GM03348 (cell line): ENCODE results near the gene ZNF790.
"Not testable (repeated sequence)": the region's sequence is repeated elsewhere in the genome, so short reads cannot be mapped to it uniquely, and the experiment has no call there.

ENCODE experiments used
- DNase-seq: peaks from one replicate; pipeline ENCODE4 v3.0.0; 2012; ENCODE audit warnings: low spot score

Gene ZNF790

GRCh38 chr19:36837906-36838783 lies at the start of gene ZNF790:
Gene ZNF790, minus strand, starts transcription at chr19:36838387. Its CDS starts 12,768 bp downstream, at chr19:36825619.
- DNase-seq = peak; percentile 91

DNA sequence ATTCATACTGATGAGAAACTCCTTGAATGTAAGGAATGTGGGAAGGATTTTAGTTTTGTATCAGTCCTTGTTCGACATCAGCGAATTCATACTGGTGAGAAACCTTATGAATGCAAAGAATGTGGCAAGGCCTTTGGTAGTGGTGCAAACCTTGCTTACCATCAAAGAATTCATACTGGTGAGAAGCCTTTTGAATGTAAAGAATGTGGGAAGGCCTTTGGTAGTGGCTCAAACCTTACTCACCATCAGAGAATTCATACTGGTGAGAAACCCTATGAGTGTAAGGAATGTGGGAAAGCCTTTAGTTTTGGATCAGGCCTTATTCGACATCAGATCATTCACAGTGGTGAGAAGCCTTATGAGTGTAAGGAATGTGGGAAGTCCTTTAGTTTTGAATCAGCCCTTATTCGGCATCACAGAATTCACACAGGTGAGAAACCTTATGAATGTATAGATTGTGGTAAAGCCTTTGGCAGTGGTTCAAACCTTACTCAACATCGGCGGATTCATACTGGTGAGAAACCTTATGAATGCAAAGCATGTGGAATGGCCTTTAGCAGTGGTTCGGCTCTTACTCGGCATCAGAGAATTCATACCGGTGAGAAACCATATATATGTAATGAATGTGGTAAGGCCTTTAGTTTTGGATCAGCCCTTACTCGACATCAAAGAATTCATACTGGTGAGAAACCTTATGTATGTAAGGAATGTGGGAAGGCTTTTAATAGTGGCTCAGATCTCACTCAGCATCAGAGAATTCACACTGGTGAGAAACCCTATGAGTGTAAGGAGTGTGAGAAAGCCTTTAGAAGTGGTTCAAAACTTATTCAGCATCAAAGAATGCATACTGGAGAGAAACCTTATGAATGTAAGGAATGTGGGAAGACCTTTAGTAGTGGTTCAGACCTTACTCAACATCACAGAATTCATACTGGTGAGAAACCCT lies 39.1 kb upstream of the ZNF790 start:
- DNase-seq = no peak

DNA sequence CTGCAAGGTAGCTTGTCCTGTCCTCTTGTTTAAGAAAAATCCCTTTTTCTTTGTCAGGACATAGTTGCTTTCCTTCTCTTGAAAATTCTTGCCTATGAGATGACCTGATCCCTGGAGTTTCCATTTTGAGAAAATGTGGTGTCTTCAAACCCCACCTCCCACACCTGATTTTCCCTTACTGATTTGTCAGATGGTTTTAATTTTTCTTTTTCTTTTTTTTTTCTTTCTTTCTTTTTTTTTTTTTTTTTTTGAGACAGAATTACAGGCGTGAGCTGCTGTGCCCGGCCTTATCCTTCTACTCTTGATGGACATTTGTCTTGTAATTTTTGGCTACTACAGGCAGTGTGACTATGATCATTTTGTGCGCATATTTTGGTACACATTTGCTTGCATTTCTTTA lies 13.7 kb upstream of the ZNF790 start:
- DNase-seq = no peak

- DNase-seq = peak; percentile 93
Observed at GRCh38 chr19:36850559-36851442, 12.6 kb upstream of the ZNF790 start, which contains the start of gene ZNF345. Gene ZNF345, plus strand, starts transcription at chr19:36850876. Its CDS starts 25,955 bp downstream, at chr19:36876831.

- peak; percentile 94 for DNase-seq
Observed at GRCh38 chr19:36849701-36850558, 11.7 kb upstream of the ZNF790 start.

GRCh38 chr19:36847968-36848367 lies 9.8 kb upstream of the ZNF790 start:
- no peak for DNase-seq

DNA sequence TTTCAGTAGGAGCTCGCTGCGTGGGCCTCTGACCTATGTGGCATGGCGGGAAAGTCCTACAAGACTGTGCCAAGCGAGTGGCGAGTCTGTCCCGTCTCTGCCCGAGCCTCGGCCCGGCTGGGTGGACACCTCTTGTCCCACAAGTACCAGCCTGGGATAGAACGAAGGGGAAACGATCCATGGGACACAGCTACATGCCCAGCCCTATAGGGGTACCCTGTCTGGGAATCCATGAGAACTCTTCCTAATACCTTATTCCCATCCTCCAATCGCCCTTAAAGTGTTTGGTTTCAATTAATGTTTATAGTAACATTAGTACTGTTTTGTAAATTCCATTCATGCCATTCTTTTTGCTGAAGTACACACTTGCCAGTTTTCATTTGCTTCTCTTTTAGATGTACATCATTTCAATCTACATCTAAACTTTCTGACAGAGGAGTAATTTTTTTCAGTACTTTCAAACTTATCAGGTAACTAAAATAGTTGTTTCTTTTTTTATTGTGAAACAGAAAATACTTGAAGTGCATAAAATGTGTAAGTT lies 667 bp upstream of the ZNF790 start:
- no peak for DNase-seq

DNA sequence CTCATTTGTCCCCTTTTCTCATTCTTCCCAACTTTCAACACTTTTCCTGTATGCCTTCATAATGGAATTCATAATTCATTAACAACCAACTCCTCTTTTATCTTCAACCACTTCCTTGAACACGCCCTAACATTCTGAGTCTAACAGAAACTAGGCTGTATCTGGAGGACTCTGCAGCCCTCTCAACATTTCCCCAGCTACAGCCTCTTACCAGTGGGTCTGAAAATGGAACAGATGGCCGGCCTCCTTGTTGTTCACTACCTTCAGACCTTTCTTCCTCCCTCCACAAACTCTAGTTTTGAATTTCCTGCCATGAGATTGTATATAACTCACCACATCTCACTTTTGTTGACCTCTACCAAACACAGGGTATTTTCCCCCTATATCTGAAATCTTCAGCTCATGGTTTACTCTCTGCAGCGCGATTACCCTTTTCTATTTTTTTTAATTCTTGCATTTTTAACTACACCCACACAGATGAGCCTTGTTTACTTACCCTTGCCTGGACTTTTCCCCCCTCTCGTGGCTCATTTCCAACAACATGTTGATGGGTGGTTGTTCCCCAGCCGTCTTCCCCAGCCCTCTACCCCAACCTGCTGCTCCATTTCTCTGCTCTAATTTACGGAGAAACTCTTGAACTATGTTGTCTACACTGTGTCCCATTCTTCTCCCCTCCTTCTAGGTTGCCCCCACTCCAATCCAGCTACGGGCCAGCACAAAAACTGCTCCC lies 846 bp downstream of the ZNF790 start:
- no peak for DNase-seq

DNA sequence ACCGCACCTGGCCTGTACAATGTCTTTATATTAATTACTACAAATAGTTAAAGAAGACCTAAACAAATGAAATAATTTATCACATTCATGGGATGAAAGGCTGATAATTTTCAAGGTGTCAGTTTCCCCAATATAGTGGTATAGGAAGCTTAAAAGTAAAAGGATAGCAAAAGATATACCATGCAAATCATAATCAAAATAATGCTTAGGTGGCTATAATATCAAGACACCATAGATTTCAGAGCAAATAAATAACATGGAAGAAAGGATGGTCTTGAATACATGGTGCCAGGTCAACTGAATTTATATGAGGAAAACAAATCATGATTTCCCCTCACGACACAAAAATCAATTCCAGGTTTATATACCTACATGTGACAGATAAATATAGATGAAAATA lies 4.8 kb downstream of the ZNF790 start:
- no peak for DNase-seq

DNA sequence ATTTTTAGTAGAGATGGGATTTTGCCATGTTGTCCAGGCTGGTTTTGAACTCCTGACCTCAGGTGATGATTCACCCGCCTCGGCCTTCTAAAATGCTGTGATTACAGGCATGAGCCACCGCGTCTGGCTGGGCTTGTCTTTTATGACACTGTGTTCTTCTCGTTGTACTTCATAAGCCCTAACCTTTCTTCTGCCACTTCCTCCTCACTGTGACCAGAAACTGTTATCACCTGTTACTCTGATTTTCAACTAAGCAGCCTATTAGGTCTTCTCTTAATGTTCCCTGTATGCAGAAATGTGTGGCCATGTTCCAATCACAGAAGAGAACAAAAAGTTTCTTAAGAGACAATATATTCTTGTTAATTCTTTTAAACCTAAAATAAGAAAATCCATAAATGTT lies 16.4 kb downstream of the ZNF790 start:
- DNase-seq = no peak

- no peak for DNase-seq
Observed at GRCh38 chr19:36819130-36819630, 19.0 kb downstream of the ZNF790 start.

GRCh38 chr19:36807029-36807428 lies 31.2 kb downstream of the ZNF790 start:
- no peak for DNase-seq

DNA sequence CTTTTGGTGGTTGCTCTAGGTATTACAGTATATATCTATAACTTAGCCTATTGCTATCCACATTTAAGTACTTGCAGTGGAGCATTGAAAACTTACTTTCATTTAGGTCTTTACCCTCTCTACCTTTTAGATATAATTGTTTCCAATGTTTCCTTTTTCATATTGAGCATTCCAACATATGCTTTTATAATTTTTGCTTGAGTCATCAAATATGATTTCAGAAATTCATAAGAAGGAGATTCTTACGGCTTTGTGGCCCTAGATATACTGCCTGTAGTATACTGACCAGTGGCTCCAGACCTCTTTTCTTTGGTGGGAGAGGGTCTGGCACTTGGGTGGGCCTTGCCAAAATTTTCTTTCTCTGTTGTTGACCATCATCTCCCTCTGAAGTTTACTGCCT lies 32.8 kb downstream of the ZNF790 start:
- no peak for DNase-seq

DNA sequence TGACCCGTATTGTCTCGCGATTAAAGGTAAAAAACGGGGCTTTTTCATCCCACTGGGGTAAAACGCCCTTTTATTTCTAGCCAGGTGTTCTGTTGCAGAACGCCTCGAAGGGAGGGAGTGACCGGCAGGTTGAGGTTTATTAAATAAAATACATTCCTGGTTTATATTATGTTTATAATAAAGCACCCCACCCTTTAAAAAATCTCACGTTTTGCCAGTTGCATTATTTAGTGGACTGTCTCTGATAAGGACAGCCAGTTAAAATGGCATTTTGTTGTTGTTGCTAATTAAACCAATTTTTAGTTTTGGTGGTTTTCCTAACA lies 40.4 kb downstream of the ZNF790 start:
- no peak for DNase-seq

DNA sequence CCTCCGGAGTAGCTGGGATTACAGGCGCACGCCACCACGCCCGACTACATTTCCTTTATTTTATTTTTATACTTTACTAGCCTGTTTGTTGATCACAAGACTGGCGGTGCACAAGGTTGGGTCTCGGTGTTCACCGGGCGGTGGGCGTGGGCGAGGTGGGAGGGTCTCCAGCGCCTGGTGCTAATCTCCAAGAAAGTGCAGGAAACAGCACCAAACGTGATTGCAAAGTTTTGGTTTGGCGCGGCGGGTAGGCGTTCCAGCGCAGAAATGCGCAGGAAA lies 41.5 kb downstream of the ZNF790 start:
- DNase-seq = no peak

- DNase-seq = not testable (repeated sequence)
Observed at GRCh38 chr19:36791420-36792141, 46.6 kb downstream of the ZNF790 start.

DNA sequence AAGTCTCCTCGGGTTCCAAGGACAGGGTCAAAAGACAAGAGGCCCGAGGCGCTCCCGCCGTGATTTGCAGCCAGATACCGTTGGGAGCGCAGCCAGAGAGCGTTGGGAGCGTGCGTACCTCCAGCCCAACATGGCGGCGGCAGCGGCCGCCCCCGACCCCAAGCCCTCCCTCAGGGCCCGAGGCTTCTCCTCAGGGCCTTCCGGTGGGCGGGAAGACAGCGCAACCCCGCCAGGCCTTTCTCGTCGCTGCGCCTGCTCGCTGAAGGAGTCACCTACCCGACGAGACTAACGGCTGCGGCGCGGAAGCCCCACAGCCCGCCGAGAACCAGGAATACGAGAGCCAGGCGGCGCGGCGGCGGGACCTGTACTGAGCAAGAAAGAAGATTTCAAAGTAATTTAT lies 62.4 kb downstream of the ZNF790 start:
- no peak for DNase-seq

DNA sequence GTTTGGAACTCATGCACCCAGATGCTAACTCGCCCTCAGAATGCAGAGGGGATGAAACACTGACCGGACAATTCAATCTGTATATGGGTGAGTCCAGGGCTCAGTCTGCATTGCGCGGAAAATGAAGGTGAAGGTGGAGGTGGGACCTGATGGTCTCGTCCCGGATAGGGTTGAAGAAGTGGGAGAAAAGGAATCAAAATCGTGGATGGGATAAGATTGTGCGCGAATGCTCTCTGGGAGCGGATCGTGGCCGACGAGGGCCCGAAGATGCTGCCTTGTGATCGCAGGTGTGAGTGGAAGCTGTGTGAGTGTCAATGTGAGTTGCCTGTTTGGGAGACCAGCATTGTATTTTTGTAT lies 65.0 kb downstream of the ZNF790 start:
- no peak for DNase-seq
